GM19468 (cell line): ENCODE data around the gene TP53I11.

ENCODE experiments used
- ATAC-seq: cut with Tn5 transposase; IDR thresholded peaks from one replicate; pipeline ENCODE4 v1.9.1; 2021; ENCODE audit warnings: mild to moderate bottlenecking, moderate library complexity, moderate number of reproducible peaks; ENCODE audit not compliant: unreplicated experiment; ENCODE audit errors: extremely low read depth

The TP53I11 gene

GRCh38 chr11:44917741-44918140, 32.9 kb downstream of the TP53I11 start:
- no peak for ATAC-seq

- ATAC-seq = no peak
Observed at GRCh38 chr11:44916801-44917385, 33.8 kb downstream of the TP53I11 start.

- no peak for ATAC-seq
Observed at GRCh38 chr11:44916331-44916730, 34.4 kb downstream of the TP53I11 start.

GRCh38 chr11:44915621-44916020, 35.1 kb downstream of the TP53I11 start:
- no peak for ATAC-seq

GRCh38 chr11:44915004-44915403, 35.7 kb downstream of the TP53I11 start:
- no peak for ATAC-seq

- no peak for ATAC-seq
Observed at GRCh38 chr11:44914105-44914504, 36.6 kb downstream of the TP53I11 start.

- no peak for ATAC-seq
Observed at GRCh38 chr11:44913502-44913901, 37.2 kb downstream of the TP53I11 start.

GRCh38 chr11:44912270-44912987, 38.3 kb downstream of the TP53I11 start:
- no peak for ATAC-seq

- ATAC-seq = no peak
Observed at GRCh38 chr11:44911029-44911814, 39.5 kb downstream of the TP53I11 start.

GRCh38 chr11:44910591-44910990, 40.1 kb downstream of the TP53I11 start:
- no peak for ATAC-seq

- no peak for ATAC-seq
Observed at GRCh38 chr11:44909557-44909956, 41.1 kb downstream of the TP53I11 start.

GRCh38 chr11:44906649-44907048, 44.0 kb downstream of the TP53I11 start:
- ATAC-seq = no peak

- ATAC-seq = no peak
Observed at GRCh38 chr11:44905131-44905866, 45.4 kb downstream of the TP53I11 start.

GRCh38 chr11:44904261-44905020, 46.2 kb downstream of the TP53I11 start:
- ATAC-seq = no peak

- no peak for ATAC-seq
Observed at GRCh38 chr11:44903518-44903917, 47.2 kb downstream of the TP53I11 start.

GRCh38 chr11:44903035-44903434, 47.6 kb downstream of the TP53I11 start:
- ATAC-seq = no peak

GRCh38 chr11:44901786-44902185, 48.9 kb downstream of the TP53I11 start:
- no peak for ATAC-seq

- no peak for ATAC-seq
Observed at GRCh38 chr11:44901120-44901633, 49.5 kb downstream of the TP53I11 start.

- no peak for ATAC-seq
Observed at GRCh38 chr11:44899959-44900358, 50.7 kb downstream of the TP53I11 start.
